Measurements from ENCODE around the gene MRTFB.

DNA sequence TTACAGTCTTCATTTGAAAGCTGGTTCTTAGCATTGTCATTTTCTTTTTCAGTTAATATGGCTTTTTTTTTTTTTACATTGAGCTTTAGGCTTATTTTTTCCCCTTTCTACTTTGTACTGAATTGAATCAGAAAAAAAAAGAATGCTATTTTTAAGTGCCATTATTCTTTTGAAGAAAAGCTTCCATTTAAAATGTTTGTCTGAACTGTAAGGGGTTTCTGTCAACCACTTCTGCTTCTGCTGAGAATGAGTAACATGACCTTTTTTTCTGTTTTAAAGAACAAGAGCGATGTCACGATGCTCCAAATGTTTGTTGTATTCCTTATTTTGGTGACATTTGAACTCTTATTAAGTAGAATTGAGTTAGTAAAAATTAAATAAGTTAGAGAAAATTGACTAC, 50.0 kb downstream of the MRTFB start:
- TF ChIP-seq CTCF (IDR thresholded peaks at IDR 0.05) (no peak), POLR2A (IDR thresholded peaks at IDR 0.05) (no peak)
